Stimulated activated CD8-positive, alpha-beta memory T cell treated with anti-CD3 and anti-CD28 coated beads, Interleukin-15, amount 100 ng/mL, for 1 hour (primary cell): ENCODE measurements around the gene MTCH1.
"Not testable (repeated sequence)": the region's sequence is repeated elsewhere in the genome, so short reads cannot be mapped to it uniquely, and the experiment has no call there.

Source experiments
- DNase-seq: peaks from one replicate; pipeline ENCODE4 v3.0.0-alpha.2; 2020; ENCODE audit warnings: low read depth

The MTCH1 gene

DNA sequence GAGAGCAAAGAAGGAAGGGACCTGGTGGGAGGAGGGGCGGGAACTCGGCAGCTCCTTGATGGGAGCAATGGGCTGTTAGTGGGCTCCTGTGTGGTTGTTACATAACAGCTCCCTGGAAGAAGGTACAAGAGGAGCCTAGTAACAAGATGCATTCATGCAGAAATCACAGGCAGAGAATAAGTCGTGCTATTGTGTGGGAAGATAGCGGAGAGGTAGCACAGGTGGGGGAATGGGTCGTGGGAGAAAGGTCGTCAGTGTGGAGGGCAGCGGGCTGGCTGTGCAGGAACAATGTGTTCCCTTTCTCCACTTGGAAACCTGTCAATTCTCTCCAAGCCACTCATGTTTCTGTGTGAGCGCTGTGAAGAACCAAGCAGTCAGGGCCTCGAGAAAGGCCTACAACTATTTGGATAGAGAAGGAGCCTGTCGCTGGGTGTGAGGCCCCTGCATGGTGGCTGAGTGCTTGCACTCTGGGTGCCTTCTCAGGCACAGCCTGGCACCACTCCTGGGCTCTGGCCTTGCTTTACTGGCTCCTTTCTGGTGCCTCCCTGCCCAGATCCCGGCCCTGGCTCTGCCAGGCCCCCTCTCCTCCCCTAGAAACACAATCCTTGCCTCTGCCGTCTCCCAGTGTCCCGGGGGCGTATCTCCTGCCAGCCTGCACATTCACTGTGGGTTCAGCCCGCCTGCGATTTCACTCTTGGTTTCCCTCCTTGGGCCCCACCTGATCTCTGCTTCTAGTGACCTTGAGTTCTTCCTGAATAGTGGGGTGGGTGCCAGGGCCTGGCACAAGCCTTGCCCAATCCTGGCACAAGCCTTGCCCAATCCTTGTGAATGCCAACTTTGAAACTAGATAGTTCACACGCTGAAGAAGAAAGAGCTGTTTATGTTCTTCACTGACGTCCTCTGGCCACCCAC lies 12.1 kb upstream of the MTCH1 start:
- DNase-seq: no peak

DNA sequence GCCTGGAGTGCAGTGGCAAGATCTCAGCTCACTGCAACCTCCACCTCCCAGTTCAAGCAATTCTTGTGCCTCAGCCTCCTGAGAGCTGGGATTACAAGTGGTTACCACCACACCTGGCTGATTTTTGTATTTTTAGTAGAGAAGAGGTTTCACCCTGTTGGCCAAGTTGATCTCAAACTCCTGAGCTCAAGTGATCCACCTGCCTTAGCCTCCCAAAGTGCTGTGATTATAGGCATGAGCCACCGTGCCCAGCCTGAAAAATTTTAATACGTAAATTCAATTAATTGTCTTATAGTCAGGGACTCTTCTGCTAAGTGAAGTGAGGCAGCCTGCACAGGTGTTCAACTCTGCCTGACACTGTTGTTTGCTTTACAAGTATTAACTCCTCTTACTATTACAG lies 4.4 kb upstream of the MTCH1 start:
- DNase-seq: not testable (repeated sequence)

DNA sequence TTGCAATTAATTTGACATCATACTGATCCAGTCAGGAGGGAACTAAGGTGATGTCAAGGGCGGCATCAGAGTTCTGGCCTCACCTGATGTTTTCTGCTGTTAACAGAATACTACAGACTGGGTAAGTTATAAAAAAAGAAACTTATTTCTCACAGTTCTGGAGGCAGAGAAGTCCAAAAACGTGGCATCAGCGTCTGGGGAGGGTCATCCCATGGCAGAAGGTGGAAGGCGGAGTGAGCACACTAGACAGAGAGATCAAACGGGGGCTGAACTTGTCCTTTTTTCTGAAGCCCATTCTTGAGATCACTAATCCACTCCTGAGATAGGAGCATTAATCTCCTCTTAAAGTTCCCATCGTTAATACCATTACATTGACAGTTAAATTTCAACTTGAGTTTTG lies 3.3 kb upstream of the MTCH1 start:
- no peak for DNase-seq

DNA sequence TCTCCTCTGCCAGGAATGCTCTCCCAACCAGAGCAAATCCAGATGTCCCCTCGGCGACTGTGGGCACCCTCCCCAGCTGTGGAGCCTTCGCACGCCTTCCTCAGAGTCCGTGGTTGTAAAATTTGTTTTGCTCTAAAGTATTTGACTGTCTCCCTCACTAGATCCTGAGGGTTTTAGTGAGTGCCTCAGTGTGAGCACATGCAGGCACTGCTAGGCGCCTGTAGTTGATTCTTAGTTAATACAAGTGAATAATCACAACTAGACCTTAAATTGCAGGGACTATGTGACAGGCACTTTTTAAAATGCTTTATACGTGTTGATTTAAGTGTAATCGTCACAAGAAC lies 680 bp upstream of the MTCH1 start:
- no peak for DNase-seq

DNA sequence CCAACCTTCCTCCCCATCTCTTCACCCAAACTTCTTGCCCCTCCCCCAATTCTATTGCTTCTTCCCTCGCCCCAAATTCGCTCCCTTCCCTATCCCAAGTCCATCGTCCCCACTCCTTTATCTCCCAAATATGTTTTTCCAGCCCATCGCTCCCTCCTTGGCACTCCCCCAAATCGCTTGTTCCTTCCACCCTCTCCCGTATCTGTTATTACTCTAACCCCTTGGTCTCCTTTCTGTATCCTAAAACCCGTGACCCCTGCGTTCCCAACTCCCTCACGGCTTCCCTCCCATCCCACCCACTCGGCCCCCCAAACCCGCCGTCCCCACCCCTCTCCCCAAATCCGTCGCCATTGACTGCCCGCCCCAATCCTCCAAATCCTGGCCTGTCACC lies 584 bp downstream of the MTCH1 start:
- no peak for DNase-seq

DNA sequence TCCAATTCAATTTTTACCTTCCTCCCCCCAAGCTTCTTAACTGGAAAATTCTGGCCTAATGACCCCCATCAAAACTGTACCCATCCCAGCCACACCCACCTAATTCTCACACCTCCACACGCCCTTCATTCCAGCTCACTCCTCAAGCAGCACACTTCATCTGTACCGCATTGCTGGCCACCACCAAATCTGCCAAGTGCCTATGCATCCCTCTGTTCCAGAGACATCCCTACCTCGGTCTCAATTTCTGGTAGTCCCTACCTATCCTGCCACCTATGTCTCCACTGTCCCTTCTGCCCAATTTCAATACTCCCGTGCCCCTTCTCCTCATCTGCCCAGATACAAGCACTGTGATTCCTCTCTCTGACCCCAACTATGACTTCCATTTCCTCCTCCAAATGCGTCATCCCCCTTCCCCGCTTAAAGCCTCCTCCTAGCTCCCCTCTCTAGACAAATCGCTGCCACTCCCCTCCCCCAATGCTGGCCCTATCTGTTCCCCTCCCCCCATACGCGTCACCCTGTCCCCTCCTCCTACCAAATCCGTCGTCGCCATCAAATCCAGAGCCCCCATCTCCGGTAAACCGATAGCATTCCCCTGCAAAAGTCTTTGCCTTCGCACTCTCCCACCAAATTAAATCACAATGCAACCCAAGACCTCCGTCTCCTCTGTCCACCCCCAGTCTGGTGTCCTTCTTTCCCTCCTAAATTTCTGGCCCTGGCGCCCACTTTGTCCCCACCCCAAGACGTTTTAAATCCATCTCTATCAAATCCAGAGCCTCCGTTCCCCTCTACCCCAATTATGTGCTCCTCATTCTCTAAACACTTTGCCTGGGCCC lies 1.2 kb downstream of the MTCH1 start:
- DNase-seq: no peak

DNA sequence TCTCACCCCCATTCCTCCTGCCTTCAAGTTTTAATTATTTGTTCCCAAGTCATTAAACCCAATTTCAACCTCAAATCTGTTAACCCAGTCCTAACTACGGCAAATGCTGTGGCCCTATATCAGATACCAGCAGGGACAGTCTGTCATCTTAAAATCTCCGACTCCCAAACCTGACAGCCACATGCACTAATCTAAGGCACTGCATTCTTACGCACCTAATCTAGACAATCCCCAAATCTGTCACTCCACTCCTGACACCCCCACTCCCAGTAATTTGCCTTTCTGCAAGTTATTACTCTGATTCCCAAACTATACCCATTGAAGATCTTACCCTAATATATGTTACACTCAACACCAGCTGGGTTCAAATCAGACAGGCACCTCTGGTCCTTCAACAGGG lies 2.5 kb downstream of the MTCH1 start:
- DNase-seq: no peak

DNA sequence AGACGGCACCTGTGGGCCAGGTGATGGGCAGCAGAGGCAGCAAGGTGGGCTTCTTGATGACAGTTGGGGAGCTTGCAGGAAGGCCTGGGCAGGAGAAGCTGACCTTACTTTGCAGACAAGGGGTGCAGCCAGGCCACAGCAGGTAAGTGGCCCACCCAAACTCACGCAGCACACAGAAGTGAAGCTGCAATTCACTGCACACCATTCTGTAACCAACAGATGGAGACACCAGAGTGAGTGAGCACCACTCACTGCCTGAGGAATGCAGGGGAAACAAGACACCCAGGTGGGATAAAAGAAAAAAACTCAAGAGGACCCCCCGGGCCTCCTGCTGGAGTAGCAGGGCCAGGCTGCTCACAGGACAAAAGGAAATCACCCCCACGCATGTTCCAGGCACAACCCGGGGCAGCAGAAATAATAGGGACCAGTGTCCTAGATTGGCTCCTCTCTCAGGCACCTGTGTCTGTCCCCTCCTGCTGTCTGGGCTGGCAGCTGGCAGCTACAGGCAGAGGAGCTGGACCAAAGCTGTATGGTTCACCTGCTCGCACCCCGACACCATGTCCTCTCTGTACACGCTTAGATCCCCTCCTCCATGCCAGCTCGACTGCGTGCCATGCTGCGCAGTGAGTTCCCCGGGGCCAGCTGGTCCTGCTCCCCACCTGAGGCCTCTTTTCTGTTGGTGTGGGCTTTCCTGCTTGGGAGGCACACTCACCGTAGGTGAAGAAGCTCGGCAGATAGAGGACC lies 4.9 kb downstream of the MTCH1 start:
- no peak for DNase-seq

DNA sequence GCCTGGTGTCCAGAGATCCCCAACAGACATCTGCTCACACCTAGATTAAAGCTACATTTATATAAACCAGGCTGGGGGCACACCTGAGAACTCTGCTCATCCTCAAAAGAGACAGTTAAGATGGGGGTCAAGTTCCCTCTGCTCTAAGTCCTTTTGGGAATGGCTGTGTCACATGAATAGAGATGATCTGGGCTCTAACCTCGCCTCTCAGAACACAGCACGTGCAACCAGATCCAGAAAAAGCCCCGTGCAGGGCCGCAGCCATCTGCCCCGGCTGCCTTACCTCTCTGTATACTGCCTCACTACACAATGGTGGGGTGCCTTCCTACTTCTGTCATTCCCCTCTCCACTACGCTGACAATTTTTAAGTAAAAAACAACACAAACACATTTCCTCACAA lies 5.9 kb downstream of the MTCH1 start:
- DNase-seq: no peak

DNA sequence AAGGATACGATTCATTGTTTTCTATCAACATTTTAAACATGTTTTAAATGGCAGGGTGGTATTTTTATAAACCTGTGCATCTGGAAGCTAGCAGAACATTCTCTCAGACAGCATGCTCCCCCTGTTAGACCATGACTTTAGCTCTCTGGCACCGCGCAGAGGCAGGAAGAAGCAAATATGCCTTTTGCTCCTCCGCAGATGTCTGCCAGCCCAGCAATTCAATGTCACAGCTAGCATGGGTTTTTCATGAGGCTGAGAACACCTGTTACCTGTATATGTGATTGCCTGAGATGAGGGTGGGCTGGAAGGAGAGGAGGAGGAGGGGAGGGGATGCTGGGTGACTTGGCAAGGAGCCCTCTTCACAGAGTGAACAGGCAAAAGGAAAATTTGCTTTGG lies 6.7 kb downstream of the MTCH1 start:
- DNase-seq: no peak

DNA sequence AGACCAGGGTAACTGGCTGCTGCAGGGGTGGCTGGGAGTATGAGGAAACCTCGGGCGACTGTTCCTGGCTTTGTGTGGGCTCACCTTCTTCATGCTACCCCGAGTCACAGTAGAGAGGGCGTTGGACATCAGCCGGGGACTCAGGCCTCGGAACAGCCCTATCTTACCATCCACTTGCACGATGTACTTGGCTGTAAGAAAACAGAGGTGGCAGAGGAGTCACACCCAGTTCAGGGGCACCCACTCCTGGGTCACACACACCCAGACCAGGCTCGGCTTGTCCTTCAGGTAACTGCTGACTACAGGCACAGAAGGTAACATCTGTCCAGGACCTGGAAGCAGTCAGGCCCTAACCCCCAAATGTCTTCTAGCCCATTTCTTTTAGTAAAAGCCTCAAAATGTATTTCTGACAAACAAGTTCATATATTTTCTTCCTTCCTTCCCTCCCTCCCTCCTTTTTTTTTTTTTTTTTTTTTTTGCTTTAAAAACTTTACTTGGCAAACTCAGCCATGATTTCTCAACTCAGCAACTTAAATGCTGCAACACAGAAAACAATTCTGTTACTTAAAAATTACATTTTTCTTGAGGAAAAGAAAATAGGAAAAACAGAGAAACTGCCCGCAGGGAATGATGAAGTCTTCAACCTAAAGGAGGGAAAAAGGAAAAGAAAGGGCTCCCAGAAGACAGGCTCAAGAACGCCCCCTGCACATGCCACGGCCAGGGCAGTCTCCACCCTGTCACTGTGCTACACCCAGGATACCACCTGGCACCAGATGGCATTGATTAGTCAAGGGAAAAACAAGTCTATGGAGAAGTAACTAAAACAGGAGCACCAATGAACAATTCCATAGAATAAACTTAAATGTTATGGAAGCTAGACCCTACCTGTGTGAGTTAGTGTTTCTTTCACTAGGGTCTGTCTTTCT lies 7.3 kb downstream of the MTCH1 start:
- no peak for DNase-seq

DNA sequence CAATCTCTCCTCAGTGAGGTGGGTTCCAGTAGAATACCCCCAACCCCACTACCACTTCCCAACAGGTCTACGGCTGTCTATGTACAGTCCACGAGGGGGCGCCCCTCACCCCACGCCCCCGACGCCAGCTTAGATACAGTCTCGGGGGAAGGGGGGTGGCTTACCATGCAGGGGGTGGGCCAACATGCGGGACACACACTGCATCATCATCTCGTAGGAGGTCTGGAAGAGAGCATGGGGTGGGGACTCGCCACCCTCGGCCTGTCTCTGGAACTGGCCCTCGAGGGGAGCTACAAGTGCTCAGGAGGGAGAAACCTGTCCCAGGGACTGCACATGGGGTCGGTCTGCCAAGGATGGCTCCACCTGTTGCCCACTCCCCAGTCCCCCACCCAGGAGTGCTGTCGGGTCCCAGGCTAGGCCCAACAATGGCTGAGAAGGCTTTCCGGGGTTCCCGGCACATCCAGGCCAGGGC lies 8.5 kb downstream of the MTCH1 start:
- DNase-seq: no peak

DNA sequence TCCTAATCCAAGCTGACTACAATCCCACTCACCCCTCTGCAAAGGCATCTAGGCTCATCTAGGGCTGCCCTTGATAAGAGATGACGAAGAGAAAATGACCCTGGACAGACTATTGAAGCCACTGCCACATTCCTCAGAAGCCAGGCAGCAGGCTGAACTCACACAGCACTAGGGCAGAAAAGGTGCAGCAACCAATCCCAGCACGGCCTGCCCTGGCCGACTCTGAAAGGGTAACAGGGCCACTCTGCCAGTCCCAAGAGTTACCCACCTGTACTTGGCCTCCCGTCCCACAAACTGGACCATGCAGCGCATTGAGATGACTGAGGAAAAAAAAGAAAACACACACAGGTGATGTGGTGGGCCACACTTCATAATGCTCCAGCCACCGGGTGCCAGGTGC lies 9.1 kb downstream of the MTCH1 start:
- no peak for DNase-seq

DNA sequence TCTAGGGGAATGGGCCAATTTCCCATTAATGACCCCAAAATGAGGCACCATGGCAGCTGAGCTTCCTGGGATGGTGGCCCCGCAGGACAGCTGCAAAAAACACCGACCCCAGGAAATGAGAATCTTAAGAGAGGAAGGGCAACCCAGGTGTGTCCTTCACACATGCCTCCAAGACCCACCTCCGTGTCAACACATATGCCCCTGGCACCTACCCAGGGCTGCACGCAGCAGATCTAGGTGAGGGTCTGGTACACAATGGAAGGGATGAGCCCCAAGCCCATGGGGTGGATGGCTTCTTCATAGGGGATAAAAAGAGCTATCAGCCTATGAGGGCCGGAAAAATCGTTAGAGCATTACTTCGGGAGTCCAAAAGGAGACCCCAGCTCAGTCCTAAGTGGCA lies 9.5 kb downstream of the MTCH1 start:
- DNase-seq: no peak

DNA sequence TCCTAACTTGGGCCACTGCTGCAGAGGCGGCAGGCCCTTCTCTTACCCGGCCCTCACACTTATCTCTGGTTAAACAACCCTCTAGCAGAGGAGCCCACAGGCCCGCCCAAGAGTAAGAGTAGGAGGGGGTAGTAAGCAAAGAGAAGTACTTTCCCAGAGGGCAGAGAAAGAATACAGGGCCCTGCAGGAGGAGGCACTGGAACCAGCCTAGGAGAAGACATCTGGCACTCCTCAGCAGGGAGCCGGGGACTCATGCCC lies 10.1 kb downstream of the MTCH1 start:
- no peak for DNase-seq

DNA sequence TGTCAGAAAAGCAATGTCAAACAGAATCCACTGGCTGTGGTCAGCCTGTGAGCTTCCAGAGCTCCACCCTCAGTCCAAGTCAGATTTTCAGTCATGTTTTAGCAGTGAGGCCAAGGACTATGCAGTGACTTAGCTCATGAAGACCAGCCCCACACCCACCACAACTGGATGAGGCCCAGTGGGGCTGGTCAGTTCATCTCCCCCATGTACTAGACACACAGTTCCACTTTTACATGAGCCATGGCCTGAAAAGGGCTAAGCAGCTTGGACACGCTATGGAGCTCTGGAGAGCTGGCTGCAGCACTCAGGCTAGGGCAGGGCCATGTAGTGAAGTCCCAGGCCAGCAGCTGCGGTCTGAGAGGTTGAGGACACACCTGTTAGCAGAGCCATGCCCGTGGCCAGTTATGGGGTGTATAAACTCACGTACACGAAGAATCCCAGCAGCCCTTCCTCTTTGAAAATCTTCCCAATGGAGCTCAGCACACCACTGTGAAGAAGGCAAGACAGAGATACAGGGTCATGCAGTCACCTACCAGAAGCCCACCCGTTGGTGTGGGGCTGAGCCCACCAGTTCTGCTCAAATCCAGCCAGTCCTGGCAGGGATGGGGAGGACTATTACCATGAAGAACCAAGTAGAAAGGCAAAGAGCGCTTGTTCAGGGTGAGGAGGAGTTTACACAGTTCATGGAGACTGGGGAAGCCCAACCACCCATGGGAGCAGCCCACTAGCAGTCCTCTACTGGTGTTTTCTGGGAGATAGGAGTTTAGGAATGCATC lies 10.6 kb downstream of the MTCH1 start:
- DNase-seq: no peak

DNA sequence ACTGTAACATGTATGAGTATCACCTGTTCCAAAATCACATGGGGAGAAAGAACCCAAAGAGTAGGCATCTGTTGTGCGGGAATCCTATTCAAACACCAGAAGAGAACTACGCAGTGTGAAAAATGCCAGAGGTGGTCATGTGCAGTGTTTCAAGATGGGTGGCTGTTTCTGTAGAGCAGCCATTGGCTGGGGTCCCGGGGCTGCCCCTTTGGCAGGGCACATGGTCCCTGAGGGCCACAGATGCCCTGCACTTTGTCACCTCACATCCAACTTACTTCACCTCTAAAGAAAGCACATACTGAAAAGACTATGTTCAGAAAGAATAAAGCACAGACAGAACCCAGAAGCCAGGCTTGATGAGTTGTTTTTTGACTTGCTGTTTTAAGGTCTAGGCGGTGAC lies 12.3 kb downstream of the MTCH1 start:
- no peak for DNase-seq

DNA sequence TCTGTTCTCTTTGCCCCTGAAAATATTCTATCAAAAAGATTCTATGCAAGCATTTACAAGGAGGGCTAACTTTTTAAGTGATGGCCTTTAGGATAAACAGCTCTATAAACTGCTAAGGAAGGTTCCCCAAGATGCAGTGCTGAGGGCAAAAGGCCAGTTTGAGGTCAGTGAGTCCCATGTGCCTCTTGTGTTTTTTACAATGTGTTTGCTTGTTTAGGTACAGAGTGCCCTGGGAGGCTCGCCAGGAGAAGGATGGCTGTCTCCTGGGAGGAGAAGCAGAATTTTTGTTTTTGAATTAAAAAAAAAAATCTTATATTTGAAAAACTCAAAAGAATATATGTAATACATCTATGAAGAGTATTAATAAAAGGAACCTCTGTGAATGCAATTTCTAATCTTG lies 12.8 kb downstream of the MTCH1 start:
- DNase-seq: no peak

DNA sequence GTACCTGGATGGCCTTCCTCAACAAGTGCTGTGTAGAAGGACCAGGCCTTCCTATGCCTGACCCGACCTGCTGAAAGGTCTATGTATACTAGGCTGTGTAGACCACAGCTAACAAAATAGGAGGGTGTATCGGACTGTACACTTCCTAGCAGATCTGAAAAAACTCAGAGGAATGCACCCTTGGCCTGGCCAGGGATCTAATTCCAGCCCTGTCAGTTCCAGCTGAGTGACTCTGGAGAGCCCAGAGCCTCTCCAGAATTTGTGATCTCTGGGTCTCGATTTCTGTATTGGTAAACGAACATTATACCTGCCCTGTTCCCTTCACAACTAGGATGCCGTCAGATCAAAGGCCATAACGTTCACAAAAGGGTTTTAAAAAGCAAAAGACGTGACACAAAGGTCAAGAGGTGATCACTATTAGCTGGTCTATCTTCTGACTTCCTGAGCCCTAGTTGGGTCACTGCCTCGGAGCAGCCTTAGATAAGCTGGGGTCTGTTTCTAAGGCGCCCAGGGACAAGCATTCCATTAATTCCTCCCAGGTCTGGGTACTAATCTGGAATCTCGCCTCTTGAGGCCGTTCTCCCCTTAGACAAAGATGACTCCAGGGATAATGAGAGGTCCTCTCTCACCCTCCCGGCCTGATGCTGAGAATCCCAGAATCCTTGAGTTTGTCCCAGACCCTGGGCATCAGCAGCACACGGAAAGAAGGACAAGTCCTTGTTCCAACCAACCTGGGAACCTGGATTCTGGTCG lies 13.9 kb downstream of the MTCH1 start:
- no peak for DNase-seq
